Measurements from ENCODE around the gene RTN4.

The RTN4 gene

DNA sequence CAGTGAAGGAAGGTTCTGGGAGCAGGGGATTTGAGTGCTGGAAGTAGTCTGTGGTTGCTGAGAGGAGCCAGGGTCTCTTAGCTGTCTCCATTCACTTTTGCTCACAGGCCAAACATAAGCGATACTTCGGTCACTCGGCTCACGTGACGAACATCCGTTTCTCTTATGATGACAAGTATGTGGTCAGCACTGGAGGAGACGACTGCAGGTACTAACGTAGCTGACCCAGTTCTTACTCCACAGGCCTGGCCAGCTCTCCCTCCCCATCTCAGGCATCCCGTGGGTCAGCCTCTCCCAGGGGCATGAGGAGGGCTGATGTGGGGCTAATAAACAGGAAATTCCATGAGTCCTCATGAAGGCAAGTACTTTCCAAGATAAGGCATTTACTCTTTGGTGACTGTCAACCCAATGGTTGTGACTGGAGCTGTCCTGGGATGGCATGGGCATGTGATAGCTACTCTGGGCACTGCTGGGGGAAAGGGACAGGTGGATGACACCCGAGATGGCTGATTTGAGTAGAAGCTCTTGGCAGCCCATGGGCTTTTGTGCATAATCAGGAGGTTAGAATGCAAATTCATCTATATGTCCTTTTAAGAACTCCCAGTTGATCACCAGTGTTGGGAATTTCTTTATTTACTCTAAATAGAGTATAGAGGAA, 81.6 kb downstream of the RTN4 start:
- DNase-seq (ENCODE audit: low read depth, low spot score) = no peak

DNA sequence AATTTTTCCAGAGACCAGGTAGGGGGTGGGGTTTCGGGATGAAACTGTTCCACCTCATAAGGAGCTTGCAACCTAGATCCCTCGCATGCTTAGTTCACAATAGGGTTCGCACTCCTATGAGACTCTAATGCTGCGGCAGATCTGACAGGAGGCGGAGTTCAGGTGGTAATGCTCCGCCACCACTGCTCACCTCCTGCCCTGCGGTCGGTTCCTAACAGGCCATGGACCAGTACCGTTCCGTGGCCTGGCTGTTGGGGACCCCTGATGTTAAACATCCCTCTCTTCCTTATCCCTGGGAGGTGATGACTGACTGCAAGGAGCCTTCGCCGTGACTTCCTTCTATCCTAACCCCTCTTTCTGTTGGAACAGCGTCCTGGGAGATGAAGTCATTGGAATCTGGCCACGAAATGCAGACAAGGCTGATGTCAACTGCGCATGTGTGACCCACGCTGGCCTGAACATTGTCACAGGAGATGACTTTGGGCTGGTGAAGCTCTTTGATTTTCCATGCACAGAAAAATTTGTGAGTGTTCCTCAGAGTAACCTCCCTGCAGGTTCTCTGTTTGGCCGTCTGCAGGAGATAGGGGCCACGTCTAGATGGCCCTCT, 82.4 kb downstream of the RTN4 start:
- DNase-seq (ENCODE audit: low read depth, low spot score) = no peak

DNA sequence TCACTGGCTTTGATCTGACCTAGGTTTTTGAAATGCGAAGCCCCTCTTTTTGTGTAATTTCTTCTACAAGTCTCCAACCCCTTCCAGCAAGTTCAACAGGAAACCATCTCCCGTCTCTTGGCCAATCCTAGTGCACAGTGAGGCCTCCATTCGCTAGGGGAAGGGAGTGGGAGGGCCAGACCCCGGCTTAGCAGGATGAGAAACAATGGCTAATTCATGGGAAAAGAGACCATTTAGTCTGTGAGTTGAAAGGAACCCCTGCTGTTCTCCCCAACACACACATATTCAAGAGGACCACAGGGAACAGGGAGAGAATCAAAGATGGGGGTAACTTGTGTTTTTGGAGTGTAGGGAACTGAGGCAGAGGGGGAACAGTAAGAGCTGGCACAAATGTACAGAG, 83.0 kb downstream of the RTN4 start:
- DNase-seq (ENCODE audit: low read depth, low spot score) = no peak

DNA sequence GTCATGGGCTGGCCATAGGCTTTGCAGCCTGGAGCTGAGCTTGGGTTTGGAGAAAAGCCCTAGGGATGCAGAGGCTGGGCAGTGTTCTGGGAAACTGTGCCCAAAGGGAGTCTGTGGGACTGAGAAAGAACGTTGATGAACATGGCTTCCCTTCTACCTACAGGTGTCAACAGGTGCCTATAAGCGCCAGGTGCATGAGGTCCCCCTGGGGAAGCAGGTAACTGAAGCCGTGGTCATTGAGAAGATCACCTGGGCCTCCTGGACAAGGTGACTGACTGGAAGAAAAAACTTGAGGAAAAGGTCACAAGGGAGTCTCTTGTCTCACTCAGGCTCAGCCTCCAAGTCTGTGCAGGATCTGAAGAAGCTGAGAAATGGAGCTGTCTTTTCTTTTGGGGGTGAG, 83.4 kb downstream of the RTN4 start:
- no peak for DNase-seq (ENCODE audit: low read depth, low spot score)

DNA sequence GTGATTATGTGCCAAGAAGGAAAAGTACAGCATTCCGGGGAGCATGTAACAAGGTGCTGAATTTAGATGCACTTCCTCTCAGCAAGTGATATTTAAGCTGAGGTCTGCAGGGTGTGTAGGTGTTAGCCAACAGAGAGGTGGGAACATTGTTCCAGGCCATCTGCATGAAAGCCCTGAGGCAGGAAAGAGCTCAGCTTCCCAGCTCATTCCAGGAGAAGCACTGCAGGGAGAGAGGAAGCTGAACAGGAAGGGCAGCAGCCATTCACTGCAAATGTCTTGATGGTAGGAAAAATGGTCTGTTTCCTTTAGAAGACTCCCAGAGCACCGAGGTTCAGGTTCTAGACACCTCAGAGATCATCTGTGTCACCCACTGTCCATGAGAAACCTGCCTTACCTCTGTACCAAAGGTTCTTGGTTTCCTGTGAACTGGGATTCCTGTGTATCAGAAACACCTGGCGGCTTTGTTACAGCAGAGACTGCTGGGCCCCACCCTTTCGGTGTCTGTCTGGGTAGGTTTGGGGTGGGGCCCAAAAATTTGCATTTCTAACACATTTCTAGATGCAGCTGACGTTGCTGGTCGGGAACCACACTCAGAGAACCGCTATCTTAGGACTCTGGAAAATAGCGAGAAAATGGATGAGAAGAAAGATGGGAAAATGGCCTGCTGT, 84.0 kb downstream of the RTN4 start:
- DNase-seq (ENCODE audit: low read depth, low spot score) = no peak

DNA sequence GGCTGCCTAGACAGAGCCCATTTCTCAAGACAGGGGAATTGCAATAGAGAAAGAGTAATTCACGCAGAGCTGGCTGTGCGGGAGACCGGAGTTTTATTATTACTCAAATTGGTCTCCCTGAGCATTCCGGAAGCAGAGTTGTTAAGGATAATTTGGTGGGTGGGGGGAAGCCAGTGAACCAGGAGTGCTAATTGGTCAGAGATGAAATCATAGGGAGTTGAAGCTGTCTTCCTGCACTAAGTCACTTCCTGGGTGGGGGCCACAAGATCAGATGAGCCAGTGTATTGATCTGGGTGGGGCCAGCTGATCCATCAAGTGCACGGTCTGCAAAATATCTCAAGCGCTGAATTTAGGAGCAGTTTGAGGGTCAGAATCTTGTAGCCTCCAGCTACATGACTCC, 84.8 kb downstream of the RTN4 start:
- DNase-seq (ENCODE audit: low read depth, low spot score) = no peak

DNA sequence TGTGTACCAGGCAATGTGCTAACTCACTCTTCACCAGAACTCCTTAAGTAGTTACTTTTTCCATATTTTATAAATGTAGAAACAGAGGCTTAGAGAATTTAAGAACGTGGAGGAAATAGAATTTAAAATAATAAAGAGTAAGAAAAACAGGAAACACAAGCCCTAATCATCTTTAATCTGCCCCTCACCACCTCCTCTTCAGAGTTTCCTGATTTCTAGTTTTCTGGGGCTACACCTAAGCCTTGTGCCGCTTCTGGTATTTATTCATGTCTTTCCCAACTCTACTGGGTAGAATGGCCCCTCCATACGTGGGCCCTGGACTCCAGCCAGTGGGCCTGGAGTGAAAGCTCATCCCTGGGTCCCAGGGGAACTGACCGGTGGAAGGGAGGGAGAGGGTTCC, 85.4 kb downstream of the RTN4 start:
- no peak for DNase-seq (ENCODE audit: low read depth, low spot score)

DNA sequence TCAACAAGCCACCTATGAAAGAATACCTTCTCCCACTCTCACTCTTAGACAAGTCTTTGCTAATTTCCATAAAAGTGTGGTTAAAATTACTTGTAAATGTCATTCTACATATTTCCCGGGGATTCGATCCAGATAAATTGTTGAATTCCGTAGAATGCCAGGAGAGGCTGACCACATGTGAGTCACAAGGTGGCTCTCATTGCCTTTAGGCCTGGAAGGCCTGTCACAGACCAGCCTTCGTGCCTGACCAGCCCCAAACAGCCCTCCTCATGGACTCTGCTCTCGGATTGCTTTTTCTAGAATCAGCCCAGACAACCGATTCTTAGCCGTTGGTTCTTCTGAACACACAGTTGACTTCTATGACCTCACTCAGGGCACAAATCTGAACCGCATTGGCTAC, 86.0 kb downstream of the RTN4 start:
- no peak for DNase-seq (ENCODE audit: low read depth, low spot score)

DNA sequence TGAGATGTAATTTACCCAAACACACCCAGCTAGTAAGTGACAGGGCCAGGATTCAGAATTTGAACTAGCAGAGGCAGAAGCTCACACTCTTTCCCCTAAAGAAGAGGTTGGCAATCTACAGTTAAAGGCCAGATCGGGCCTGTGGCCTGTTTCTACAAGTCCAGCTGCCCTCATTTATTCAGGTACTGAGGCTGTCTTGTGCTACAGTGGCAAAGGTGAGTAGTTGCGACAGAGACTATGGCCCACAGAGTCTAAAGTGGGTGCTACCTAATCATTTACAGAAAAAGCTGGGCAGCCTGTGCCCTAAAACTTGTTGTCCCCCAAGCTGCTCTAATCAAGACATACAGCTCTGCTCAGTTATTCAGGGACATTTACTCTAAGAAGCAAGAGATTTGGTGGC, 86.8 kb downstream of the RTN4 start:
- no peak for DNase-seq (ENCODE audit: low read depth, low spot score)

DNA sequence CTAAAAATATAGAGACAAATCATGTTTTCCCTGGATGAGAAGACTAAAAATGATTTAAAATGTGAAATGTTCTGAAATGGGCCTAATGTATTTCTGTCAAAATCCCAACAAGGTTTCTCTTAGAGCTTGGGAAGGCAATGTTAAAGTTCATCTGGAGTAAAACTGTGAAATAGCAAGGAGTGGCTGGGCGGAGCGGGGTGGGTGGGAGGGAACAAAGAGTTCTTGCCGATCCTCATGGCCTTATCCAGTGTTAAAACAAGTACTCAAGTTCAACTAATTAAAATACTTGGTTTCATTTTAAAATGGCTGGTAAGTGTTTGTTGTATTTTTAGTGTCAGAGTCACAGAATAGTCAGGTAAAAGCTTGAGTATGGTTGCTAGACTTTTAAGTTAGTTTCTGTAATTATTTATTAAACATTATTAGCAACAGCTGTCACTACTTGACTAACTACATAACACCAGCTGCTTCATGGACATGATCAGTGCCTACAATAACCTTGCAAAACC, 87.3 kb downstream of the RTN4 start:
- no peak for DNase-seq (ENCODE audit: low read depth, low spot score)

DNA sequence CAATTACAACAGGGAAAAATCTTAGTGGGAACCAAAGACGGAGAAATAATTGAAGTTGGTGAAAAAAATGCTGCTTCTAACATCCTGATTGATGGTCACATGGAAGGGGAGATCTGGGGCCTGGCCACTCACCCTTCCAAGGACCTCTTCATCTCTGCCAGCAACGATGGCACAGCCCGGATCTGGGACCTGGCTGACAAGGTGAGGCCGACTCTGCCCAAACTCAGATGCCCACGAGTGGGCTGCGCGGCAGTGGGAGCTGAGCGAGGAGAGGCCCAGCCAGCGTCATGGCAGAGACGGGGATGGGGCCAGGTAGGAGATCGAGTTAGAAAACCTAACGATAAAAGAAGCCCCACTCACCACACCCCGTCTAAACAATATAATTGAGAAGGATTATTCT, 87.7 kb downstream of the RTN4 start:
- DNase-seq (ENCODE audit: low read depth, low spot score) = no peak

DNA sequence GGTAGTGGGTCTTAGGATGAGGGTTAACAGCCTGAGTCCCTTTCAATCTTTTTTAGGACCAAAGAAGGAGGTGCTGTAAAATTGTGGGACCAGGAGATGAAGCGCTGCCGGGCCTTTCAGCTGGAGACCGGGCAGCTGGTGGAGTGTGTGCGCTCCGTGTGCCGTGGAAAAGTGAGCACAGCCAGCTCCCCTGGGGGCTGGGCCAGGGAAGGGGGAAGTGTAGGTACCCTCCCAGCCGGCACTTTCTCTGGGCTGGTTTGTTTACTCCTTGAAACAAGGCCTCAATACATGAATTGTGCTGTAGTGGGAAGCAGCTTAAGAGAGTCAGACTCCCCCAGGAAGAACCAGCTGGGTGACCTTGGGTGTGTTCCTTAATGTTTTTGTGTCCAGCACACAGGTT, 90.1 kb downstream of the RTN4 start:
- DNase-seq (ENCODE audit: low read depth, low spot score) = no peak

DNA sequence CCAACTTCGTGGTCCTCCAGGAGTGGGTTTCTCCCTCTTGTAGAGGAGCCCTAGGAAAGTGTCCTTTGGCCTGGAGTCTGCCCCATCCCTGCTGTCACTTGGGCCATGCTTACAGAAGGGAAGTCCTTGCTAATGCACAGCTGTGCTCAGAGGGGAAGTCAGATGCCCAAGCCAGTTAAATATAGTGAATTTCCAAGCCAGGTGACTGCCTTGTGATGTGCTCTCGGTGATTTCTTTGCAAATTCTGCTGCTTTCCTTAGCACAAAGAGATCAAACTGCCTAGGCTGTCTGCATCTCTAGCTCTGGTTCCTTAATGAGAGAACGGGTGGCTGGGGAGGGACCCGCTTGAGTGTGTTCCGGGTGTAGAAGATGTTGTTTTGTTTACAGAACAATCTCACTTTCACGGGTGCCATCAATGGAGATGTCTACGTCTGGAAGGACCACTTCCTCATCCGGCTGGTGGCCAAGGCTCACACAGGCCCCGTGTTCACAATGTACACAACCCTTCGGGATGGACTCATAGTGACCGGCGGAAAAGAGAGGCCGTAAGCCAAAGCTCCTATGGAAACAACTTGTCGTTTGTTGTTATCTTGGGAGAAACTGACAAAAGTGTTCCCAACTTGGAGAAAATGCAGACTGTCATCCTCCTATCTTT, 91.4 kb downstream of the RTN4 start:
- no peak for DNase-seq (ENCODE audit: low read depth, low spot score)

DNA sequence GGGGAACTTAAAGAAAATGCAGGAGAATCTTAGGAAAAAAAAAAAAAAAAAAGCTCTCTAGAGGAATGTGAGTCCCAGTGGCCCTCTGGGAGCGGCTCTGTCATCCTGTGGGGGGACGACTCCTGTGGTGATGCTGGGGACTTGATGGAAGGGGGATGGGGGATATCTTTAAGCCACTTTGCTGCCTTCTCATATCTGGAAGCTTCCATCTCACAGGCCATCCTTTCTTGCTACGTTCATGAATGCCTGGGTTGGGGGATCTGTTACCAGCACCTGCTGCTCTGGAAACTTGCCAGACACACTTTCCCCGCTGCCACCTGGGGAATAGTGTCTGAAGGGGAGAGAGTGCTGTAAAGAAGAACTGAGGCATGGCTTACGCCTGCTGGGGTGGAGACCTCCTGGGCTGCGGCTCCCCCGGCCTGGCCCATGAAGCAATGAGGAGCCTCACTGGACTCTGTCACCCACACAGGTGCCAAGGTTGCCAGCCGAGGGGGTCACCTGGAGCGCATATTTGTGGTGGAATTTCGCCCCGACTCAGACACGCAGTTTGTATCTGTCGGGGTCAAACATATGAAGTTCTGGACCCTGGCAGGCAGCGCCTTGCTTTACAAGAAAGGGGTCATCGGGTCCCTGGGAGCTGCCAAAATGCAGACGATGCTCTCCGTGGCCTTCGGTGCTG, 92.8 kb downstream of the RTN4 start:
- no peak for DNase-seq (ENCODE audit: low read depth, low spot score)

DNA sequence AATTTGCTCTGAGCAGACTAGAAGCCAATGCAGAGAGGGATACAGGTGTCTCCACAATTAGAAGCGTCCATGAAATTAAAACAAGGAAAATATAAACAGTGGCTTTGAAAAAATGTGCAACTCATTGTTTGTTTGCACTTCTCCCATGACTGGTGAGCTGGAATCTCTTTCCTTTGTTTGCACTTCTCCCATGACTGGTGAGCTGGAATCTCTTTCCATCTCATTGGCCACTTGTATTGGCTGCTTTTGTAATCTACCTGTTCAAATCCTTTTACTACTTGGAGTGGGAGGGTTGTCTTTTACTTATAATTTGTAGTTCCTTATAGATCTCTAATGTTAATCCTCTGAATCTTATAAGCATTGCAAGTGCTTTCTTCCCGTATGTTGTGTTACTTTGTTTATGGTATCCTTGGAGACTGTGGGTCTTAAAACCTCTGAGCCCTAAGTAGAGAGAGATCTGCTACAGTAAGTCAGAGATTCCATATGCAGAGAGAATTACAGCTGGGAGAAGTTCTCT, 94.1 kb downstream of the RTN4 start:
- DNase-seq (ENCODE audit: low read depth, low spot score) = no peak

DNA sequence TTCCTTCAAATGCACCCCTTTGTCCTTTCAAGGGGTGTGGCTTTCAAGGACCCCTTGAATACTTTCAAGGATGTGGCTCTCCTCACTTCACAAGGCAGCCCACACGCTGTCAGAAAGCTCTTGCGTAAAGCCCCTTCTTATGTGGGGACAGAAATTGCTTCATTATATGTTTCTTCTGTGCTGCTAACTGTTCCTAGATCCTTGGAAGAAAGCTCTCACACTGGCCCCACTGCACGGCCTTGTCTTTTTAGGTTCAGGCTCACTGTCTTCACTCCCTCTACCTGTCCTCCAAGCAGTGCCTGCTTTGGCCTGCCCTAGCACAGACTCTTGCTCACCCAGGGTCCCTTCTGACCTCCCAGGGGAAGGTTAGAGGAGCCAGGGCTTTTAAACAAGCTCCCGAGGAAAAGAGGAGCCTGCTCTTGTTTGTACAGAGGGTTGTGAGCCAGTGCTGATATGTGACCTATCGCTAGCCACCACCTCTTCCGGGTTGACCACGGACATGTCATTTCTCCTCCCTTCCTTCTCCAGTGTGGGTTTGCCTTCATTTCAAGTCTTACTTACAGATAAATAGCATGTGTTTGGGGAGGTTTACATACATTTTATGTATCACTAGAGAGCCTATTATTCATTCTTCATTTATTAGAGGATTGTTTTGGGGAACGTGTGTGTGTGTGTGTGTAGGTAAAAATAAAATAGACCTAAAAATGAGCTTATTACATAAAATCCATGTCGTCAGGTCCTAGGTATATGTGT, 94.7 kb downstream of the RTN4 start:
- no peak for DNase-seq (ENCODE audit: low read depth, low spot score)

DNA sequence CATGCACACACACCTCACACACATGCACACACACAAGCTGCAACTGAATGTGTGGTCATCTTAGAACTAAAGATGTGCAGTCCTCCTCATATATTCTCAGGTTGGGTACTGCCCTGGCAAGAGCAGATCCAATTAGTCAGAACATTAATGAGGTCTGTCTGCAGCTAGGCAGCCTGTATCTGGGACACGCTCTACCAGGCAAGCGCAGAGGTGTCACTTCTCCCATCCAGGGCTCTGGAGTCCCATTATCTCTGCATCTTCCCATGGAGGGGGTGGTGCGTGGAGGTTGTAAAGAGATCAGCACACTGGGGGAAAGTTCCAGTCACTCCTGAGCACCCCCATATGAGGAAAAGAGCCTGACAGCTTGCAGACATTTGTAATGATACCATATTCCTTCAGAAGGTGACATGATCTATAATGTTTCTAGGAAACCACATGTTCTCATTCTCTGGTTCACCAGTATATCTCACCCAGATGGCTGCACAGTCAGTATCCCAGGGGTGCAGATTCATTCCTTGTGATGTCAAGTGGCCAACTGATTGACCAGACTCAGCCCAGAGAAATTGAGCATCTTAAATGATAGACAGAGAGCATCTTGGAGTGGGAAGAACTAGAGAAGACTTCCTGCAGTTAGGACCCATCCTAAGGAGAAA, 95.4 kb downstream of the RTN4 start:
- no peak for DNase-seq (ENCODE audit: low read depth, low spot score)

DNA sequence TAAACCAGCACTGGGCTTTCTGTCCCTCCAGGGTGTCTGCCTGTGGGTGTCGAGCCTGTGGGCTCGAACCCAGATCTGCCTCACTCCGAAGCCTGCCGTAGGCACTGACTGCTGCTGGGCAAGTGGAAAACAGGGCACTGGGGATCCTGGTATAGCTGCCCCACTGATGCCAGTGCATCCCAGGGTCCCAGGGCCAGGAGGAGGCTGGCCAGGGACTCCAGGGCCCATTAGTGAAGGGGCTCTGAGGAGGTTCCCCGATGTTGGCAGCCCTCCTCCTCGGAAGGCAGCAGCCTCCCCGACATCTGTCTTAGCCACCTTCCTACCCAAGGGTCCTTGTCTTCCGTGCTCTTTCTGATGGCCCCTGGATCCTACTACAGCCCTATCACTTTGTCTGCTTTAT, 96.1 kb downstream of the RTN4 start:
- no peak for DNase-seq (ENCODE audit: low read depth, low spot score)

DNA sequence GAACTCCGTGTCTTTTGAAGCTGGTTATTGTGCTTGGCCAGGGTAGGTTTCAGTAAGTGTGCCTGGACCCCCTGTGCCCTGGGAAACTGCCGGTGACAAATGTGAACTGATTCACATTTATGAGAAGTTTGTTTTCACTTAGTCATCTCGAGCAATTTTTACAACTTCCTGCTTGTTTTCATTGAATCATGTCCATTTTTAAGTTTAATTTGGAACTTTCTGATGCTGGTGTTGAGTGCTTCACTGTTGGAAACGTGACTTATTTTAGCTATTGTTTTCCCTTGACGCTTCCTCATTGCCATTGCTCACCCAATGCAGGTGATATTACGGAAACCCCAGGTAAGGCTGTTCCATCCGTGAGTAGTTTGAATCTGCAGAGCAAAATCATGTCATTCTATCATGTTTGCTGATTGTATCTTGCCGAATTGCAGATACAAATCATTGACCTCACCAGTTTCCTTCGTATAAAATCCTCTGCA, 97.2 kb downstream of the RTN4 start:
- DNase-seq (ENCODE audit: low read depth, low spot score) = no peak

DNA sequence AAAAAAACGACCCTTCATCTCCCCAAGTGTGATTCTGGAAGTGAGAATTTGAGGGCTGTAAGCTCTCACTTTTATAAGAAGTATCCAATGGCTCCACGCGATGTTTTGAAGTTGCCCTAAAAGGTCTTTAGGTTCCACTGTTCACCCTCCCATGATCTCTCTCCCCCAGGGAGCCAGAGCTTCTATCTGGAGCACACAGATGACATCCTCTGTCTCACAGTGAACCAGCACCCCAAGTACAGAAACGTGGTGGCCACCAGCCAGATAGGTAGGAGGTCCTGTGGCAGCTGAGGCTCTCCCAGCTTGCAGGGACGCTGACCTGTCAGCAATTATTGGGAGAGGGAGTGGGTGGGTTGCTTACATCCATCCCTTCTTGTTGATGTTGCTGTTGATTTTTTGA, 97.8 kb downstream of the RTN4 start:
- no peak for DNase-seq (ENCODE audit: low read depth, low spot score)
